Fibroblast of lung (primary cell): Measurements from ENCODE around the gene UBA7.

ENCODE experiments used
- CTCF ChIP-seq, 2 donors: IDR thresholded peaks in 1 of 2; conservative IDR thresholded peaks in 1 of 2; 1 replicate in 1 of 2; 2 replicates in 1 of 2; pipeline ENCODE4 v1.5.1; 2011 to 2012; ENCODE audit warnings: low read length in 2 of 2, control low read depth in 1 of 2, inconsistent platforms in 1 of 2, low read depth in 1 of 2, mild to moderate bottlenecking in 1 of 2
- EZH2 ChIP-seq: IDR thresholded peaks from 2 replicates; pipeline ENCODE4 v1.5.1; 2012; ENCODE audit warnings: low read length, control low read depth, mild to moderate bottlenecking; ENCODE audit errors: missing control alignments

DNA sequence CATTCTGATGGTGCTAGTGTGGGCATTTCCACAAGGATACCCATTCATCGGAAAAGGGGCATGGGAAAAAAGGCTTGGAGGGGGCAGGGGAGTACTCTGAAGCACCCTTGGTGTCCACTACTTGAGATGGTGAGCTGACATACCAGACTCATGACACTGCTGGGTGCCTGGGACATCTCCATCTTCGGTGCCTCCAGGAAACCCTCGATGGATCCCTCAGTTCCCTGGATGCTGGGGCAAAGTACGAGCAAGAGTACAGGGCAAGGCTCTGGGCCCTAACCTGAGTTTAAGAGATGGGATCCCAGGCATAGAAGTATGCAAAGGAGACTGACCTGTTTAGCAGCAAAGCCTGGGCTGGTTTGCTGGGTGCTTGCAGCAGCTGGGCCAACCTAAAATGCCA is 22.2 kb downstream of the UBA7 start:
- TF ChIP-seq CTCF (conservative IDR thresholded peaks at IDR 0.05 in 1 of 2, IDR thresholded peaks at IDR 0.05 in 1 of 2; ENCODE audit: low read depth in 1 of 2, low read length in 2 of 2) (no peak), EZH2 (no peak)
